ENCODE measurements around the gene IL34.
"Not testable (repeated sequence)": the region's sequence is repeated elsewhere in the genome, so short reads cannot be mapped to it uniquely, and the experiment has no call there.

IL34 gene

GRCh38 chr16:70630960-70631745 is 15.2 kb upstream of the IL34 start:
- no peak for DNase-seq
- H3K4me1 ChIP-seq (ENCODE audit: control insufficient read depth, insufficient read depth, low read length, poor library complexity, severe bottlenecking): no peaks in the 10 kb centered on the region
- no peaks in the 10 kb centered on the region for H3K9me3 ChIP-seq (ENCODE audit: control insufficient read depth, low read length)

DNA sequence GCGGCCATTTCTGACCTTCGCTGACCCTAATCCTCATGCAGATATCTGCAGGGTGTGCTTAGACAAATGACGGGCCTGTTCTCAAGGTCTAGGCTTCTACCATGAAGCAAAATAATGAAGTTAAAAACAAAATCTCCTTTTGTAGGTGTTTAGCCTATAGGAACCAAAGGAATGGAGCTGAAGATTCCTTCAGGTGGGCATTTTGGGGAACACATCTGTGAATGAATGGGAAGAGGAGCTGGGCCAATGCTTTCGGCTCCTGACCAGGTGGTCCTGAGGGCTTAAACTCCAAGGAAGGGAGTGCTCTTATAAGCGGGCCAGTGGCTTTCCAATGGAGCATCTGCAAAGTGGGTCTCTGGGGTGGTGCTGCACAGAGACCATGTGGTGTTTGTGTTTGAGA is 14.1 kb upstream of the IL34 start:
- Histone ChIP-seq H3K27ac (ENCODE audit: insufficient read depth, low read length, poor library complexity, severe bottlenecking) (no peak overlapping the region), H3K27me3 (replicated peaks; ENCODE audit: control insufficient read depth, insufficient read depth, low read length, poor library complexity, severe bottlenecking) (no peaks in the 10 kb centered on the region), H3K4me1 (ENCODE audit: control insufficient read depth, insufficient read depth, low read length, poor library complexity, severe bottlenecking) (no peaks in the 10 kb centered on the region), H3K9me3 (ENCODE audit: control insufficient read depth, low read length) (no peaks in the 10 kb centered on the region), H3K36me3 (ENCODE audit: control insufficient read depth, insufficient read depth, low read length) (no peaks in the 10 kb centered on the region), H3K4me3 (ENCODE audit: insufficient read depth, low read depth, low read length, poor library complexity, severe bottlenecking) (no peak overlapping the region)
- DNase-seq: no peak

More at GRCh38 chr16:70630960-70631745, 15.2 kb upstream of the IL34 start:
- Histone ChIP-seq H3K36me3 (ENCODE audit: control insufficient read depth, insufficient read depth, low read length) (no peaks in the 10 kb centered on the region), H3K27ac (ENCODE audit: insufficient read depth, low read length, poor library complexity, severe bottlenecking) (no peak overlapping the region), H3K4me3 (ENCODE audit: insufficient read depth, low read depth, low read length, poor library complexity, severe bottlenecking) (no peak overlapping the region), H3K27me3 (replicated peaks; ENCODE audit: control insufficient read depth, insufficient read depth, low read length, poor library complexity, severe bottlenecking) (no peaks in the 10 kb centered on the region)

DNA sequence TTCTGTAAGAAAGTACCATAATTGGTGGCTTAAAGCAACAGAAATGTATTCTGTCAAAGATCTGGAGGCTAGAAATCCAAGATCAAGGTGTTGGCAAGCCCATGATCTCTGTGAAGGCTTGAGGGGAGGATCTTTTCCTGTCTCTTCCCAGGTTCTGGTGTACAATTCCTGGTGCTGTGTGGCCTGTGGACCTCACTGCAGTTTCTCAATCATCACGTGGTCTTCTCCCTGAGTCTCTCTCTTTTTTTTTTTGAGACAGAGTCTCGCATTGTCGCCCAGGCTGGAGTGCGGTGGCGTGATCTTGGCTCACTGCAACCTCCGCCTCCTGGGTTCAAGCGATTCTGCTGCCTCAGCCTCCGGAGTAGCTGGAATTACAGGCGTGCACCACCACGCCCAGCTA is 12.7 kb upstream of the IL34 start:
- not testable (repeated sequence) for DNase-seq; H3K4me1 ChIP-seq (ENCODE audit: control insufficient read depth, insufficient read depth, low read length, poor library complexity, severe bottlenecking); H3K36me3 ChIP-seq (ENCODE audit: control insufficient read depth, insufficient read depth, low read length); H3K27ac ChIP-seq (ENCODE audit: insufficient read depth, low read length, poor library complexity, severe bottlenecking); H3K4me3 ChIP-seq (ENCODE audit: insufficient read depth, low read depth, low read length, poor library complexity, severe bottlenecking); H3K27me3 ChIP-seq (replicated peaks; ENCODE audit: control insufficient read depth, insufficient read depth, low read length, poor library complexity, severe bottlenecking); H3K9me3 ChIP-seq (ENCODE audit: control insufficient read depth, low read length)

GRCh38 chr16:70634861-70635260 is 11.5 kb upstream of the IL34 start:
- H3K4me1 ChIP-seq (ENCODE audit: control insufficient read depth, insufficient read depth, low read length, poor library complexity, severe bottlenecking): no peaks in the 10 kb centered on the region
- no peak overlapping the region for H3K27ac ChIP-seq (ENCODE audit: insufficient read depth, low read length, poor library complexity, severe bottlenecking)
- no peaks in the 10 kb centered on the region for H3K9me3 ChIP-seq (ENCODE audit: control insufficient read depth, low read length)
- DNase-seq: no peak
- no peak overlapping the region for H3K4me3 ChIP-seq (ENCODE audit: insufficient read depth, low read depth, low read length, poor library complexity, severe bottlenecking)
- H3K27me3 ChIP-seq (replicated peaks; ENCODE audit: control insufficient read depth, insufficient read depth, low read length, poor library complexity, severe bottlenecking): no peaks in the 10 kb centered on the region
- H3K36me3 ChIP-seq (ENCODE audit: control insufficient read depth, insufficient read depth, low read length): no peaks in the 10 kb centered on the region

DNA sequence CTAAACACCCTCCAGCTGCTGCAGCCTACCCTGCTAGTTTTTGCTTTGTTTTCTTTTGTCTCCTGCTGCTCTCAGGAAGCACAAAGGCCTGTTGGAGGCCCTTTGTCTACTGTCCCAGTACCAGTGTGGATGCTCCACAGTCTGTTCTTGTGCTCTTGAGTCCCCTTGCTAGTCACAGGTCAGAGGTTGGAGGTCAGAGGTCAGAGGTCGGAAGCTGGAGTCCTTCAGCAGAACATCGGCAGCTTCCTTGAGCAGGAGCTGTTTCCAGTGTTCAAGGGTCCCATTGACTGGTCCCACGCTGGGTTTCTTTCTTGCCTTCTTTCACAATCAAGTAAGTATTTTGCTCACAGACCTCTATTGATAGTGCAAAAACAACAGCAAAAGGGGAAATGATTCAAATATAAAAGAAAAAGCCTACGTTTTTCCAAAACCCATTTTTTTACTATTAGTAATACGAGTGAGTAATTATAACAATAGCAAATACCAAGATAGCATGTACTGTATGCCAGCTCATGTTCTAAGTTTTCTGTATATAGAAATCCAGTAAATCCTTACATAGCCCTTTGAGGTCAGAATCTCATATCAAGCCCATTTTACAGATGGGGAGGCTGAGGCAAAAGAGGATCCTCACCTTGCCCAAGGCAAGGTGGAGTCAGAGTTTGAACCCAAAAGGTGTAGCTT is 10.9 kb upstream of the IL34 start:
- H3K27ac ChIP-seq (ENCODE audit: insufficient read depth, low read length, poor library complexity, severe bottlenecking): no peak overlapping the region
- no peak for DNase-seq
- no peak overlapping the region for H3K4me3 ChIP-seq (ENCODE audit: insufficient read depth, low read depth, low read length, poor library complexity, severe bottlenecking)
- H3K4me1 ChIP-seq (ENCODE audit: control insufficient read depth, insufficient read depth, low read length, poor library complexity, severe bottlenecking): no peaks in the 10 kb centered on the region
- no peaks in the 10 kb centered on the region for H3K27me3 ChIP-seq (replicated peaks; ENCODE audit: control insufficient read depth, insufficient read depth, low read length, poor library complexity, severe bottlenecking)
- H3K36me3 ChIP-seq (ENCODE audit: control insufficient read depth, insufficient read depth, low read length): no peaks in the 10 kb centered on the region
- H3K9me3 ChIP-seq (ENCODE audit: control insufficient read depth, low read length): no peaks in the 10 kb centered on the region

DNA sequence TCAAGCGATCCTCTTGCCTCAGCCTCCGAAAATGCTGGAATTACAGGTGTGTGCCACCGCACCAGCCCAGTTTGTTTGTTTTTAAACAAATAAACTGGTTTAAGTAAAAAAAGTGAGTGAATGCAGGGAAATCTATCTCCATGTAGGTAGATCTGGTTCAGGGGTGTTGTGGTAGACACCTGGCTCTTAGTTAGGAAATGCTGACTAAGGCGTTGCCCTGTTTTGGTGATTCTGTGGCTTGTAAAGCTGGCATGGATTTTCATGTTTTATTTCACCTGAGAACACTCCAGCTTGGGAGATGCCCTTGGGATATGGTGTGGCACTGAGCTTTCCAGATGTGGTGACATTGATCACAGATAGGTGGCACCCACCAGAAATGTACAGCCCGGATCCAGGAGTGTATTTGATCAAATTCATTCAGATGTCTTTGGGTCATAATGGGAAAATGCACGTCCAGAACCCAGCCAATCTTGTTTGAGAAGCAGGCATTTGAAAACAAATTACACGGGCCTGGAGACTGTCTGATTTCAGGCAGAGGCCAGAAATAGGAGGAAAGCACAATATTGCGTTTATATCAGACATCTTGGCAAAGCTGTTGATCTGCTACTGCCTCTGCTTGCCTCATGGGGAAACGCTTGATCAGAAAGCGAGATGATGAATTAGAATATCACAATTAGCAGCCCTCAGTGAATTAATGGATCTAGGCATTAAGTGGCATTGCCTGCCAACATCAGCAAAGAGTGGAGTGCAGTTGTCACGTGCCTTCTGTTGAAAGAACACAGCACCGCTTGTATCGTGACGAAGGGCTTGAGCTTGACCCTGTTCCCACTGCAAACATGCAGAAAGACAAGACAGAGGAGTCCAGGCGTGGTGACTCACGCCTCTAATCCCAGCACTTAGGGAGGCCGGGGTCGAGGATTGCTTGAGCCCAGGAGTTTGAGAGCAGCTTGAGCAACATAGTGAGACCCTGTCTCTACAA is 7.3 kb upstream of the IL34 start:
- Histone ChIP-seq H3K27me3 (replicated peaks; ENCODE audit: control insufficient read depth, insufficient read depth, low read length, poor library complexity, severe bottlenecking) (no peaks in the 10 kb centered on the region), H3K9me3 (ENCODE audit: control insufficient read depth, low read length) (no peaks in the 10 kb centered on the region), H3K27ac (ENCODE audit: insufficient read depth, low read length, poor library complexity, severe bottlenecking) (no peak overlapping the region), H3K4me1 (ENCODE audit: control insufficient read depth, insufficient read depth, low read length, poor library complexity, severe bottlenecking) (no peaks in the 10 kb centered on the region), H3K36me3 (ENCODE audit: control insufficient read depth, insufficient read depth, low read length) (no peaks in the 10 kb centered on the region), H3K4me3 (ENCODE audit: insufficient read depth, low read depth, low read length, poor library complexity, severe bottlenecking) (no peak overlapping the region)
- no peak for DNase-seq

DNA sequence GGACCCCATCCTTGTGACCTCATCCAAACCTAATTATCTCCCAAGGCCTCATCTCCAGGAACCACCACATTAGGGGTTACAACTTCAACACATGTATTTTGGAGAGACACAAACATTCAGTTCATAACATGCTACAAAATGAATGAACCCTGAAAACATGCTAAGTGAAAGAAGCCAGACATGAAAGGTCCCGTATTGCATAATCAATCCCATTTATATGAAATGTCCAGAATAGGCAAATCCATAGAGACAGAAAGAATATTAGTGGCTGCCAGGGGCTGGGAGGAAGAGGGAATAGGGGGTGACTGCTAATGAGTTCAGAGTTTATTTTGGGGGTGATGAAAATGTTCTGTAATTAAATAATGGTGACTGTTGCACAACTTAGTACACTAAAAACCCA is 3.7 kb upstream of the IL34 start:
- Histone ChIP-seq H3K4me3 (ENCODE audit: insufficient read depth, low read depth, low read length, poor library complexity, severe bottlenecking) (no peak overlapping the region), H3K4me1 (ENCODE audit: control insufficient read depth, insufficient read depth, low read length, poor library complexity, severe bottlenecking) (no peaks in the 10 kb centered on the region), H3K27me3 (replicated peaks; ENCODE audit: control insufficient read depth, insufficient read depth, low read length, poor library complexity, severe bottlenecking) (no peaks in the 10 kb centered on the region), H3K36me3 (ENCODE audit: control insufficient read depth, insufficient read depth, low read length) (no peaks in the 10 kb centered on the region), H3K9me3 (ENCODE audit: control insufficient read depth, low read length) (no peaks in the 10 kb centered on the region), H3K27ac (ENCODE audit: insufficient read depth, low read length, poor library complexity, severe bottlenecking) (no peak overlapping the region)
- DNase-seq: no peak

- H3K27me3 ChIP-seq (replicated peaks; ENCODE audit: control insufficient read depth, insufficient read depth, low read length, poor library complexity, severe bottlenecking); H3K27ac ChIP-seq (ENCODE audit: insufficient read depth, low read length, poor library complexity, severe bottlenecking); H3K4me1 ChIP-seq (ENCODE audit: control insufficient read depth, insufficient read depth, low read length, poor library complexity, severe bottlenecking); DNase-seq; H3K9me3 ChIP-seq (ENCODE audit: control insufficient read depth, low read length); H3K4me3 ChIP-seq (ENCODE audit: insufficient read depth, low read depth, low read length, poor library complexity, severe bottlenecking); H3K36me3 ChIP-seq (ENCODE audit: control insufficient read depth, insufficient read depth, low read length): not testable (repeated sequence)
These were observed 3.1 kb upstream of the IL34 start for GRCh38 chr16:70643264-70643663.

- Histone ChIP-seq H3K27me3 (replicated peaks; ENCODE audit: control insufficient read depth, insufficient read depth, low read length, poor library complexity, severe bottlenecking) (no peaks in the 10 kb centered on the region), H3K27ac (ENCODE audit: insufficient read depth, low read length, poor library complexity, severe bottlenecking) (no peak overlapping the region), H3K4me3 (ENCODE audit: insufficient read depth, low read depth, low read length, poor library complexity, severe bottlenecking) (no peak overlapping the region), H3K4me1 (ENCODE audit: control insufficient read depth, insufficient read depth, low read length, poor library complexity, severe bottlenecking) (no peaks in the 10 kb centered on the region), H3K36me3 (ENCODE audit: control insufficient read depth, insufficient read depth, low read length) (no peaks in the 10 kb centered on the region), H3K9me3 (ENCODE audit: control insufficient read depth, low read length) (no peaks in the 10 kb centered on the region)
- DNase-seq: no peak
These were observed 1.4 kb upstream of the IL34 start for GRCh38 chr16:70644763-70645597.
